Endothelial cell of umbilical vein (primary cell): ENCODE measurements around the gene LRFN2. TPM values are rescaled to one million over a fixed set of nuclear protein-coding genes. Genes with fewer than 3 reads are reported as not detected.

ENCODE experiments used
- BruUV-seq: library from RNA; stranded (reverse); fragments of 400-500 nt; replicated peaks from 2 replicates; lab custom pipeline; 2021; lab: Mats Ljungman, UMichigan
- CTCF ChIA-PET: fragments of 300-600, 350-600 bp; sonication (Branson Sonifier 250); formaldehyde crosslinking; loops from one replicate; lab custom pipeline; 2021; ENCODE audit warnings: antibody characterized with exemption, inconsistent platforms; lab: Charles Lee
- POLR2A ChIA-PET: fragments of 300-600, 350-600 bp; sonication (Branson Sonifier 250); formaldehyde crosslinking; loops from one replicate; lab custom pipeline; 2021; ENCODE audit warnings: antibody characterized with exemption, inconsistent platforms; lab: Charles Lee
- DNase-seq: peaks from one replicate; pipeline ENCODE4 v3.0.0-alpha.2; 2011; ENCODE audit warnings: low read depth, low spot score
- FAIRE-seq: peaks from 2 replicates; lab custom pipeline; 2011; peaks lifted over from hg19 to GRCh38; lab: Jason Lieb, UNC
- H2AFZ ChIP-seq: 2 replicates; pipeline ENCODE4 v1.6.0; 2012; ENCODE audit warnings: low read depth, low read length, control low read depth, inconsistent platforms
- H3K27ac ChIP-seq: 2 replicates; pipeline ENCODE4 v1.5.1; 2011; ENCODE audit warnings: low read depth, mild to moderate bottlenecking, control low read depth, low read length, moderate library complexity; ENCODE audit not compliant: insufficient read depth
- H3K27me3 ChIP-seq, 2 experiments: 2 replicates each; pipeline versions ENCODE4 v1.6.0 to v1.6.1; 2011; ENCODE audit warnings: low read length in 2 of 2, mixed read lengths in 1 of 2; ENCODE audit not compliant: control insufficient read depth in 2 of 2, insufficient read depth in 2 of 2
- H3K36me3 ChIP-seq, 2 experiments: 2 replicates in 1 of 2; 3 replicates in 1 of 2; pipeline ENCODE4 v1.5.1; 2011; ENCODE audit warnings: low read length in 2 of 2, mild to moderate bottlenecking in 1 of 2, moderate library complexity in 1 of 2; ENCODE audit not compliant: control insufficient read depth in 2 of 2, insufficient read depth in 2 of 2; ENCODE audit errors: extremely low read depth in 1 of 2
- H3K4me1 ChIP-seq: 3 replicates; pipeline ENCODE4 v1.5.1; 2011; ENCODE audit warnings: mild to moderate bottlenecking, low read length; ENCODE audit not compliant: control insufficient read depth, insufficient read depth; ENCODE audit errors: extremely low read depth
- H3K4me2 ChIP-seq: 2 replicates; pipeline ENCODE4 v1.6.1; 2011; ENCODE audit warnings: low read length, control low read depth, mixed read lengths; ENCODE audit not compliant: insufficient read depth
- H3K4me3 ChIP-seq, 3 experiments: fragments of 200-600 bp in 1 of 3; sonication (generic), shearing (Covaris generic) in 1 of 3; replicated peaks in 1 of 3; 2 replicates each; pipeline ENCODE4 v1.5.1; 2011 to 2016; ENCODE audit warnings: control low read depth in 3 of 3, low read length in 3 of 3, mild to moderate bottlenecking in 2 of 3, inconsistent platforms in 1 of 3, low read depth in 1 of 3, moderate library complexity in 1 of 3; ENCODE audit not compliant: insufficient read depth in 1 of 3
- H3K79me2 ChIP-seq: 2 replicates; pipeline ENCODE4 v1.6.0; 2012; ENCODE audit warnings: low read length, inconsistent platforms; ENCODE audit not compliant: control insufficient read depth, insufficient read depth
- H3K9ac ChIP-seq: replicated peaks from 2 replicates; pipeline ENCODE3; 2011; ENCODE audit warnings: low read length, control low read depth; ENCODE audit not compliant: insufficient read depth; ENCODE audit errors: extremely low read depth
- H3K9me1 ChIP-seq: replicated peaks from 3 replicates; pipeline ENCODE4 v1.6.0; 2011; ENCODE audit warnings: mild to moderate bottlenecking, low read length; ENCODE audit not compliant: control insufficient read depth, insufficient read depth; ENCODE audit errors: extremely low read depth
- H3K9me3 ChIP-seq: replicated peaks from 2 replicates; pipeline ENCODE4 v1.5.1; 2012; ENCODE audit warnings: low read length, inconsistent platforms; ENCODE audit not compliant: control insufficient read depth, insufficient read depth
- H4K20me1 ChIP-seq: replicated peaks from 2 replicates; pipeline ENCODE3; 2011; ENCODE audit warnings: mild to moderate bottlenecking, low read length; ENCODE audit not compliant: control insufficient read depth, insufficient read depth; ENCODE audit errors: extremely low read depth
- EZH2 ChIP-seq: IDR thresholded peaks from 2 replicates; pipeline ENCODE4 v1.6.1; 2012; ENCODE audit warnings: borderline replicate concordance, low read depth, mild to moderate bottlenecking, moderate library complexity, low read length, inconsistent platforms; ENCODE audit not compliant: severe bottlenecking
- FOS ChIP-seq: IDR thresholded peaks from 2 replicates; pipeline ENCODE4 v1.6.1; 2011; ENCODE audit warnings: mild to moderate bottlenecking, low read length, moderate library complexity, borderline replicate concordance; ENCODE audit not compliant: insufficient read depth
- GATA2 ChIP-seq: IDR thresholded peaks from 2 replicates; pipeline ENCODE4 v1.7.0; 2011; ENCODE audit warnings: low read depth, mild to moderate bottlenecking, moderate library complexity, mixed read lengths, low read length; ENCODE audit not compliant: insufficient read length, insufficient read depth
- JUN ChIP-seq: IDR thresholded peaks from 2 replicates; pipeline ENCODE4 v1.6.1; 2011; ENCODE audit warnings: borderline replicate concordance, low read depth; ENCODE audit not compliant: insufficient read length, insufficient read depth
- MYC ChIP-seq: IDR thresholded peaks from one replicate; pipeline ENCODE4 v1.6.1; 2011; ENCODE audit warnings: mild to moderate bottlenecking, low read depth, low read length
- POLR2A ChIP-seq: IDR thresholded peaks from 2 replicates; pipeline ENCODE4 v1.6.1; 2012; ENCODE audit warnings: low read depth, mild to moderate bottlenecking, control low read depth, low read length
- POLR2AphosphoS5 ChIP-seq: IDR thresholded peaks from 2 replicates; pipeline ENCODE4 v1.6.1; 2012; ENCODE audit warnings: low read depth, mild to moderate bottlenecking, control low read depth, low read length, moderate library complexity; ENCODE audit not compliant: insufficient read depth
- dilution Hi-C: fragments of 300-500 bp; cut with MboI; formaldehyde crosslinking; loops from one replicate; pipeline ENCODE4 v1.15.0; 2019; ENCODE audit warnings: low sequenced_read_pairs; ENCODE audit not compliant: extremely low pct_ligation_motif_present
- intact Hi-C: fragments of 100-400 bp; cut with micrococcal nuclease; formaldehyde crosslinking; loops from one replicate; pipeline ENCODE4 v1.10.0; 2022
- polyA plus RNA-seq, 4 experiments: library from polyadenylated mRNA; depleted of rRNA in 3 of 4; stranded (reverse) in 3 of 4; unstranded in 1 of 4; fragments of >200 nt; gene quantifications; 2 replicates each; pipeline versions ENCODE4 v1.2.1 to v1.2.3, GENCODE V29; 2011 to 2012; ENCODE audit warnings: missing spikeins in 1 of 4
- total RNA-seq: library from RNA; stranded (reverse); gene quantifications from 2 replicates; pipeline ENCODE4 v1.2.3, GENCODE V29; 2021
- TF ChIP-seq, protein P1 (sequence below), 2 donors: IDR thresholded peaks; 1 replicate in 1 of 2; 2 replicates in 1 of 2; pipeline ENCODE4 v1.5.1; 2011; ENCODE audit warnings: low read length in 2 of 2, mild to moderate bottlenecking in 2 of 2, moderate library complexity in 2 of 2, control low read depth in 1 of 2, inconsistent platforms in 1 of 2, low read depth in 1 of 2; ENCODE audit not compliant: insufficient read depth in 1 of 2; ENCODE audit errors: extremely low read depth in 1 of 2
- TF ChIP-seq, protein P2 (sequence below): IDR thresholded peaks from 2 replicates; pipeline ENCODE4 v1.6.1; 2011; ENCODE audit not compliant: insufficient read depth, insufficient read length

Gene LRFN2
- total and polyA plus RNA-seq, 2 donors (not counting 3 experiments of a cell fraction or from before 2014, with no cell fraction given) = not detected

DNA sequence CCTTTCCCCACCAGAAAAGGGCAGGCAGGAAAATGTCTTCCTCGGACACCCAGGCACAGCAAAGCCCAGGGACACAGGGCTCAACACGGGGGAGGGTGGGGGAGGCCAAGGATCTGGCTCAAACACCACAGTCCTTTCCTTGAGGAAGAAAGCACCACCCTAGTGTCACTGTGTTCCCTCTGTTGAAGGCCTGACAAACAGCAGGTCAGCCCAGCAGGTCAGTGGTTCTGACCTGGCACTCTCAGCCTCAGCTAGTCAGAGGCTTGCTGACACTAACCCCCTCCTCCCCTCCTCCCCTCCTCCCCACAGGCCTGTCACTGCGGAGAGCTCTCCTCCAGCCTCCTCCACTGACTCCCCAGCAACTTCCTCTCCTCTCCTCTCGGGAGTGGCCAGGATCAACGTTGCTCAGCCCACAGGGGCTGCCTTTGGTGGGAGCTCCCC lies 239.6 kb downstream of the LRFN2 start:
- no peak for FAIRE-seq
- intact Hi-C loops = no loop called here
- Histone ChIP-seq H3K79me2 (no peaks in the 10 kb centered on the region), H3K4me3 (no peak overlapping the region), H3K36me3 (no peaks in the 10 kb centered on the region), H3K9ac (no peak overlapping the region), H4K20me1 (no peaks in the 10 kb centered on the region), H2AFZ (no peak overlapping the region), H3K4me2 (no peak overlapping the region), H3K4me1 (no peaks in the 10 kb centered on the region), H3K9me1 (no peaks in the 10 kb centered on the region), H3K9me3 (no peaks in the 10 kb centered on the region), H3K27me3 (no peaks in the 10 kb centered on the region), H3K27ac (no peak overlapping the region)
- TF ChIP-seq, protein P1, sequence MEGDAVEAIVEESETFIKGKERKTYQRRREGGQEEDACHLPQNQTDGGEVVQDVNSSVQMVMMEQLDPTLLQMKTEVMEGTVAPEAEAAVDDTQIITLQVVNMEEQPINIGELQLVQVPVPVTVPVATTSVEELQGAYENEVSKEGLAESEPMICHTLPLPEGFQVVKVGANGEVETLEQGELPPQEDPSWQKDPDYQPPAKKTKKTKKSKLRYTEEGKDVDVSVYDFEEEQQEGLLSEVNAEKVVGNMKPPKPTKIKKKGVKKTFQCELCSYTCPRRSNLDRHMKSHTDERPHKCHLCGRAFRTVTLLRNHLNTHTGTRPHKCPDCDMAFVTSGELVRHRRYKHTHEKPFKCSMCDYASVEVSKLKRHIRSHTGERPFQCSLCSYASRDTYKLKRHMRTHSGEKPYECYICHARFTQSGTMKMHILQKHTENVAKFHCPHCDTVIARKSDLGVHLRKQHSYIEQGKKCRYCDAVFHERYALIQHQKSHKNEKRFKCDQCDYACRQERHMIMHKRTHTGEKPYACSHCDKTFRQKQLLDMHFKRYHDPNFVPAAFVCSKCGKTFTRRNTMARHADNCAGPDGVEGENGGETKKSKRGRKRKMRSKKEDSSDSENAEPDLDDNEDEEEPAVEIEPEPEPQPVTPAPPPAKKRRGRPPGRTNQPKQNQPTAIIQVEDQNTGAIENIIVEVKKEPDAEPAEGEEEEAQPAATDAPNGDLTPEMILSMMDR (IDR thresholded peaks at IDR 0.05; ENCODE audit: extremely low read depth in 1 of 2, insufficient read depth in 1 of 2, low read depth in 1 of 2, low read length in 2 of 2) = no peak
- TF ChIP-seq, protein P2, sequence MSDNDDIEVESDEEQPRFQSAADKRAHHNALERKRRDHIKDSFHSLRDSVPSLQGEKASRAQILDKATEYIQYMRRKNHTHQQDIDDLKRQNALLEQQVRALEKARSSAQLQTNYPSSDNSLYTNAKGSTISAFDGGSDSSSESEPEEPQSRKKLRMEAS = no peak
- TF ChIP-seq FOS (no peak), POLR2A (no peak)
- DNase-seq = no peak
- BruUV-seq = no TSS peak
- ChIA-PET CTCF (no interaction called here), POLR2A (no interaction called here)
- dilution Hi-C loops = no loop called here

DNA sequence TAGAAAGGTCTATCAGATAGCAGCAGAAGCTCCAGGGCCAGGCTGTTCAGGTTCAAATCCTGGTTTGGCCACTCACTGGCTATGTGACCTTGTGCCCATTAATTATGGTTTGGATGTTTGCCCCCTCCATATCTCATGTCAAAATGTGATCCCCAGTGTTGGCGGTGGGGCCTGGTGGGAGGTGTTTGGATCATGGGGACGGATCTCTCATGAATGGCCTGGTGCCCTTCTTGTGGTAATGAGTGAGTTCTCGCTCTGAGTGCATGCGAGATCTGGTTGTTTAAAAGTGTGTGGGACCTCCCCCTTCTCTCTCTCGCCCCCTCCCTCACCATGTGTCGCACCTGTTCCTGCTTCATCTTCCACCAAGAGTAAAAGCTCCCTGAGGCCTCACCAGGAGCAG lies 240.9 kb downstream of the LRFN2 start:
- no TSS peak for BruUV-seq
- no peak overlapping the region for H3K27ac ChIP-seq
- H3K9me3 ChIP-seq = no peaks in the 10 kb centered on the region
- H3K36me3 ChIP-seq = no peaks in the 10 kb centered on the region
- no peak overlapping the region for H3K4me3 ChIP-seq
- no peak overlapping the region for H3K9ac ChIP-seq
- H4K20me1 ChIP-seq = no peaks in the 10 kb centered on the region
- POLR2A ChIA-PET = no interaction called here
- H3K27me3 ChIP-seq = no peaks in the 10 kb centered on the region
- TF ChIP-seq MYC (no peak), FOS (no peak), POLR2AphosphoS5 (no peak), GATA2 (no peak), EZH2 (no peak), POLR2A (no peak), JUN (no peak)
- TF ChIP-seq, protein P2 = no peak
- TF ChIP-seq, protein P1 (IDR thresholded peaks at IDR 0.05; ENCODE audit: extremely low read depth in 1 of 2, insufficient read depth in 1 of 2, low read depth in 1 of 2, low read length in 2 of 2) = no peak
- no peak overlapping the region for H2AFZ ChIP-seq
- H3K9me1 ChIP-seq = no peaks in the 10 kb centered on the region
- no peaks in the 10 kb centered on the region for H3K79me2 ChIP-seq
- CTCF ChIA-PET = no interaction called here
- DNase-seq (no peak), FAIRE-seq (no peak)
- intact Hi-C loops (no loop called here), dilution Hi-C loops (no loop called here)
- H3K4me2 ChIP-seq = no peak overlapping the region
- H3K4me1 ChIP-seq = no peaks in the 10 kb centered on the region
